HG03025 (cell line): ENCODE data around the gene LDB2.

Experiments
- ATAC-seq: cut with Tn5 transposase; IDR thresholded peaks from one replicate; pipeline ENCODE4 v1.9.1; 2021; ENCODE audit warnings: mild to moderate bottlenecking, moderate library complexity; ENCODE audit not compliant: unreplicated experiment, low FRiP score

LDB2 gene

DNA sequence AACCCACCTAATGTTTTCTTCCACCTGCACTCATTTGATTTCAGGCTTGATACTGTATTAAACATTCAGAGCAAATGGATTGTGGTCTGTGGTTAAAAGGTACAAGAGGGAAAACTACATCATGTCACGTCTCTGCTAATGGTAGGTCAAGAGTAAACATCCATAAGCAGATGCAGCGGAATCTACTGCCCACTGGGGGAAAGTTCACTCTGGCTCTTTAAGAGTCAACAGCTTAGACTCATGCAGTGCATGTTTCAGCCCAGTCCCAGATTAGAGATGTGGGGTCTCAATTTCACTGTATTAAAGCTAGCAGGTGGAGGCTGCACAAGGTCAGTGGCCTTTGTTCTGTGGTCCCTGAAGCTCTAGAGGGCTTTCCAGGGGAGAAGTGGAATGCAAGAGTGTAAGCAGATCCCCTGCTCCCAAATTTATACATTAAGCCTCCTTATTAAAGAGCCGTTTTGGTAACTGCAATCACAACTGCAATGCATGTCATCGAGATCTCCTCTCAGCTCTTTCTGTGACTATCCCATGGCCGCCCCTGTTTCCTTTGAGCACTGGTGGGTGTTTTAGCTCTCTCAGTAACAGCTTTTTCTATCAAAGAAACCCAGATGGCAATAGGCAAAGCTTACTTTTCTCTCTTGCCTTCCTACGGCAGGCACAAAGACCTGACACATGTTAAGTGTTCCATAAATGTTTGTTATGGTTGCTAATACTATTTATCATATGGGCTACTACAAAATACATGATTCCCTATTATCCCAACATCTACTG lies 53.4 kb downstream of the LDB2 start:
- no peak for ATAC-seq

DNA sequence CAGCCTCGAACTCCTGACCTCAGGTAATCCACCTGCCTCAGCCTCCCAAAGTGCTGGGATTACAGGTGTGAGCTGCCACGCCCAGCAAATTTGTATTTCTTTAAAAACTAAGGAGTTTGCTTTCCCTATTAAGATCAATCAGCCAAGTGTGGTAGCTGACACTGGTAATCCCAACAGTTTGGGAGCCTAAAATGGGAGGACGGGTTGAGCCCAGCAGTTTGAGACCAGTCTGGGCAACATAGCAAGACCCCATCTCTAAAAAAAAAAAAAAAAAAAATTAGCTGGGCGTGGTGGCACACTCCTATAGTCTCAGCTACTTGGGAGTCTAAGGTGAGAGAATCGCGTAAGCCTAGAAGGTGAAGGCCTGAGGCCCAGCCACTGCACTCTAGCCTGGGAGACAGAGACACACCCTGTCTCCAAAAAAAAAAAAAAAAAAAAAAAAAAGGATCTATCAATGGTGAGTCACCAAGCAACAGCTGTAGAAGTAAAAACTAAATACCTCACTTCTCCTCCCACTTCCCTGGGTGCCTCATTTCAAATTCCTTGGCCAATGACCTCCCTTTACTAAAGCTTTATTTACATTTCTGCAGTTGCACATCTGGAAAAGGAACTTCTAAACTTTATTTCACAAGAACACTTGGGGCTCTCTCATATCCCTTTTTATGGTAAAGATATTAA lies 54.5 kb downstream of the LDB2 start:
- ATAC-seq: no peak

DNA sequence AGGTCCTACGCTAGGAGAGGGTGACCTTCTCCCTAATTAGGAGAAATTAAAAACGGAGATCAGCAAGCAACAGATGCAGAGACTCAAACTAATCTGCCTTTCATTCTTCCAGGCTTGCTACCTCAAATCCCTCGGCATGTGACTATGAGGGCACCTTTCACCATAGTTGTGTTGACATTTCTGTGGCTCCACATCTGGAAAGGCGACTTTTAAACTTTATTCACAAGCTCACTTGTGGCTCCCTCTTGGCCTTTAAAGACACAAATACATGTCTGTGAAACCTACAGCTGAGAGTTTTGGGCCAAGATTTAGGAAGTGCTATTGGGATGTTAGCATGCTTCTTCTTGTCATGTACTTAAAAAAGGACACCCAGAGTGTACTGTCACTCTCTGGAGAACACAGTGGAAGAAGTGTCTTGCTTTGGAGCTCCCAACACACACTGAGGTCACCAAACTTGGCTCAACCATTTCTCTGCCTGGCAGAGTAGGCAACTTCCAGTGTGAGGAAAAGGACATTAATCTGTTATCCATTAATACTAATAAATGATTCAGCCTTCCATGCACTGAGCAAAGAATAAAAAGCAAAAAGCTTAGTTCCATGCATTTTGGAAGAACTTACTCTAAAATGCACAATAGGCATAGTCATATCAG lies 60.1 kb downstream of the LDB2 start:
- no peak for ATAC-seq

DNA sequence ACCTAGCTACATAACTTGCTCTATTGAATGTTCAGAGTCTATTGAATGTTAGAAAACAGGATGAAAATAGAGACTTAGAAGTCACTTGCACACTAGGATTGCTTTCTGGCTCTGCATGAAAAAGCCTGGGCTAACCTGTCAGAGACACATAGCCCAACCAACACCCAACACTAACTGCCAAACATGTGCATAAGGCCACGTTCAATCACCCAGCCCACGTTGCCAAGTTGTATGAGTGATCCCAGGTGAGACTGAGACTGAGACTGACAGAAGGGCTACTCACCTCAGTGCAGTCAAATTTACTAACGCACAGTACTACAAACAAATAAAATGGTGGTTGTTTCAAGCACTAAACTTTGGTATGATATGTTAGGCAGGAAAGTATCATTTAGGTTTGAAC lies 61.0 kb downstream of the LDB2 start:
- ATAC-seq: no peak

DNA sequence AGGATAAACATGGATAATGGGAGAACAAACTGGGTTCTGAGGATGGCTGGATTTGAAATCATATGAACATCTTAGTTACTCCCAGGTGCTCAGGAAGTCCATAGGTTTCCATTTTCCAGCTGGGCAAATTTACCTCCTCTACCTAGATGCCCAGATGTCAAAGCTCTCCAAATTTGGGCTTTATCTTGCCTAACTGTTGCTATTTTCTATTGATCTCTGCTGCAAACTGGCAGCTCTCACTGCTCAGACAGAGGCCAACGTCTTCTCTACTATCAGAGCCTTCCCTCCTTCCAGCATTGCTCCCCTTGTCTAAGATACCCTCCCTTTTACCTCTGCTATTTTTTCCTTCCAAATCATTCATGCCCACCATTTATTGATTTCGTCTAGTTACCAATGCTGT lies 62.1 kb downstream of the LDB2 start:
- ATAC-seq: no peak

DNA sequence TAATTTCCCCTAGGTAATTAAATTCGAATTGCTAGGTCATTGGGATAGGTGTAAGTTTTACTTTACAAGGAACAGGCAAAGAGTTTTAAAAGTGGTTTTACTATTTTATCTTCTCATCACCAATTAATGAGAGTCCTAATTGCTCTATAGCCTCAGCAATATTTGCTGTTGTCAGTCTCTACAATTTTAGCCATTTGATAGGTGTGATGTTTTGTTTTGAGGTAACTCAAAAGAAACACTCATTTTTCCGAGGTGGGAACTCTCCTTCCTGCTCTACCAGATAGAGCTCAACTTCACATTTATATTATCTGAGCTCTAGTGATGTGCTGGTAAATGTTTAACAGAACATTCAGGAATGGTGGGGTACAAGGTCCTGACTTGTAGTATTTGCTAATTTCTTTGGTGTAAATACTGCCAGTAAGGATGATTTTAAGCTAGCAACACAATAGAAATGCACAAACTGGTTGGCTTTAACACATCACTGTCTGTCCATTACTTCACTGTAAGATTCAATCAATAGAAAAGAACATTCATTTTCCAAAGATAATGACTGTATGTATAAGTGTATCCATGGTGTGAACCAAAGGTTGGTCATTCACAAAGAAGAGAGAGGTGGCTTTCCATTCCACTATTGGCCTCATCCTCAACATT lies 62.7 kb downstream of the LDB2 start:
- no peak for ATAC-seq

DNA sequence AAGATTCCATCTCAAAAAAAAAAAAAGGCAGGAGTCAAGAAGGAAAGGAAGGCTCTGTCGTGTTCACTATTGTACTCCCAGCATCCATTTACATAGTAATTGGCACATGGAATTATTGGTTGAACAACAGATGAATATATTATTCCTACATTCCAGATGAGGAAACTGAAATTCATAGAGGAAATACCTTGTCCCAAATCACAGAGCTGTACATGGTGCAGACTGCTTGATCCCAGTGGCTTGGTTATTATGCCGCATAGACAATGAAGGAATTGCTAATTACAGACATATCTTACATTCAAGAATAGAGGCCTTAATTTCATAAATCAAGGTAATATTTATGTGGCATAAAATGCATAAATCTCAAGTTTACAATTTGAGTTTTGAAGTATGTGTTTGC lies 63.6 kb downstream of the LDB2 start:
- ATAC-seq: no peak

DNA sequence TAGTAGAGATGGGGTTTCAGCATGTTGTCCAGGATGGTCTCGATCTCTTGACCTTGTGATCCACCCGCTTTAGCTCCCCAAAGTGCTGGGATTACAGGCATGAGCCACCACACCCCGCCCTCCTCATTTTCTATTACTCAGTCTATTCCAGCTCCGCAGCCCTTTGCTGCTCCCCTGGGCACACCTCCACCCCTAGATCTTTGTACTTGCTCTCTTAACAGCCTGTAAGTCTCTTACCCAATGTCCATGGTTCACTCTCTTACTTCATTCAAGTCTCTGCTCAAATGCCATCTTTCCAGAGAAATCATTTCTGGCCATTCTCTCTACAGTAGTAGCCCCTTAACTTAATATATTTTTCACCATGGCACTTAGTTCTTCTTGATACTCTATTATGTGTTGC lies 64.7 kb downstream of the LDB2 start:
- no peak for ATAC-seq

DNA sequence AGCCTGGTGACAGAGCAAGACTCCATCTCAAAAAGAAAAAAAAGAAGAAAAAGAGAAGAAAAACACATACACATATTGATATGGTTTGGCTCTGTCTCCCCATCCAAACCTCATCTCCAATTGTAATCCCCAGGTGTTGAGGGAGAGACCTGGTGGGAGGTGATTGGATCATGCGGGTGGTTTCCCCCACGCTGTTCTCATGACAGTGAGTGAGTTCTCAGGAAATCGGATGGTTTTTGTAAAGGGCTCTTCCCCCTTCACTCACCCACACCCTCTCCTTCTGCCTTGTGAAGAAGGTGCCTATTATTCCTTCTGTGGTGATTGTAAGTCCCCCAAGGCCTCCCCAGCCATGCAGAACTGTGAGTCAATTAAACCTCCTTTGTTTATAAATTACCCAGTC lies 68.4 kb downstream of the LDB2 start:
- no peak for ATAC-seq

DNA sequence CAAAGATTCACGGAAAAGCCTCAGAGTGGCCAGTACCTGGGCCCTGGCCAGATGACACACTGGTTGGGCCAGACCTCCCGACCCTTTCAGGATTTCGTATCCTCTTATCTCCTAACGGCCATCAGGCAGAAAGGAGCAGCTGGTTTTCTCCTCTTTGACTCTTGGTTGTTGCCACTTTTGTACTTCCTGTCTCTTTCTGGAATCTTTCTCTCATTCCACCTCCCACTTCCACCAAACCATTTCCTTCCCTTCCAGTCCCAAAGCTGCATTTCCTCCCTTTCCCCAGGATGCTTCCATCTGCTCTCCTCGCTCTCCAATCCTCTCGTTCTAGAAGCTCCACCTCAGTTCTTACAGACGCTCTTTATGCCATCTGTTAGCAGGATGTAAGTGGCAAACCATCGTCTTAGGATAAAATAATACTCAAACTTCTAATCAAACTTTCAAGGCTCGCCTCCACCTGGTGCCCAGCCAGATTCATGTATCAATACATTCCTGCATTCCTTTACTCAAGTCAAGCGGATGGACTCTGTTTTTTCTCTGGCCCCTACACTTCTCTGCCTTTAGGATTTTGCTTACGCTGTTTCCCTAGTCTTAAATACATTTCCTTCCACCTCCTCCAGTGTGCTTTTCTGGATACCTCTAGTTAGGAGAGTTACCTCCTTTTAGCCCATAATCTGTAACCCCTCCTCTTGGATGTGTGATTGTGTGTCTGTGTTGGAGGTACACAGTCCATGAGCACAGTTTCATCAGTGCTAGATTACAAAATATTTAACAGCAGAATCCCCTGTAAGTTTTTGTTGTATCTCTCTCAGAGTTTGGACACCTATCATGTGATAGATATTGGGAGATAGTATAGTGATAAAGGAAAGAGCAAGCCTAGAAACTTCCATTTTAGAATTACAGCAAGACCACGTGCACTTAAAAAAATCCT lies 70.4 kb downstream of the LDB2 start:
- no peak for ATAC-seq

DNA sequence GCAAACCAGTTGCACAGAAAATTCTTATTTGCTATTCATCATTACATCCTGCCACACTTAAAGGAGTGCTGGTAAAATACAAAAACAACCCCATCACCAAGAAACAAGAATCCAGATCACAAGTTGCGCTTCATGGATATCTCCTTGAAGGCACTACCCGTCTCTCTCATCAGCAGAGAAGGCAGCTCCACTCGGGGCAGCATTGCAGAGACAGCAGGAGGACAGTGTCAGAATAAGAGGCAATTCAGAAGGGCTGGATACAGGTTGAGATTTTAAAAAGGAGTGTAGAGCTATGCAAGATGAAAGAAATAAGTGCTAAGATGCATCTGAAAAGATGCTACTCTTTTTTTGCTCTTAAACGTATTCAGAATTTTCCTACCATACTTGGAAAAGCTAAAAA lies 71.4 kb downstream of the LDB2 start:
- ATAC-seq: no peak

DNA sequence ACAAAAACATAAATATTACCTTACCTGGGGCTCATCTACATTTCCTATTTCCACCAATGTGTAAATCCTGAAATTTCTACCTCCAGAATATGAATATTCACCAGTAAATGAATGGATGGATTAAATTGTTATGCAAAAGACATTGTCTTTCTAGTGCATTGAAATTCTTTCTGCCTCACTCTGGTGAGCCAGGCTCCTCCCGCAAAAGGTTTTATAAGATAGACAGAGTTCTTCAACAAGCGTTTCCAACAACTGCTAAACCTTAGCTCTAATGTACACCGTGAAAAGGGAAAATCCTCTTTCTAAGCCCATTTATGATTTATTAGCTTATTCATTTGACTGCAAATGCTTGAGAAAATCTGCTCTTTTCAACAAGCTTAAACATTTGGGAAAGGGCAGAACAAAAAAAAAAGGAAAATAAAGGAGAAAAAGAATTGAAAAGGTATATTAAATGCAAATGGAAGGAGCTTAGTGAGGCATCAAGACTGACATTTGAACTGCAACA lies 72.0 kb downstream of the LDB2 start:
- no peak for ATAC-seq

DNA sequence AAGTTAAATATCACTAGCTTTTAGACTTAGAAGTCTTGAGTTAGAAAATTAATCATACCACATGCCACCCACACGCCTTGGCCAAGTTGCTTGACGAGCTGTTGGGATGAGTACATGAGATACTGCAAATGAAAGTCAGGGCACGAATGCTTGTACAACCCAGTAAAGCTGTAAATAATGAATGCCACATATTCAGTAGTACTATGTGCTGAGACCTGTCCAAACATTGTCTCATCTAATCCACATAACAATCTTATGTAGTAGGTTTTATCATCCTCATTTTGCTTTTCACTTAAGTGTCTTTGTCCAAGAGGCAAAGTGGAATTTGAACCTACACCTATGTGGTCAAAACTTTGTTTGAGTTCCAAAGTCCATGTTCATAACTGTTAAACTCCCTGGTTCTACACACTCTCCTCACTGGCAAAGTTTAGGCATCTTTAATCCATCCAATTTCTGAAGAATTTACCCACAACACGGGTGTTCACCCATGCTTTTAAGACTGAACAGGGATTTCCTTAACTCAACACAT lies 74.1 kb downstream of the LDB2 start:
- no peak for ATAC-seq

DNA sequence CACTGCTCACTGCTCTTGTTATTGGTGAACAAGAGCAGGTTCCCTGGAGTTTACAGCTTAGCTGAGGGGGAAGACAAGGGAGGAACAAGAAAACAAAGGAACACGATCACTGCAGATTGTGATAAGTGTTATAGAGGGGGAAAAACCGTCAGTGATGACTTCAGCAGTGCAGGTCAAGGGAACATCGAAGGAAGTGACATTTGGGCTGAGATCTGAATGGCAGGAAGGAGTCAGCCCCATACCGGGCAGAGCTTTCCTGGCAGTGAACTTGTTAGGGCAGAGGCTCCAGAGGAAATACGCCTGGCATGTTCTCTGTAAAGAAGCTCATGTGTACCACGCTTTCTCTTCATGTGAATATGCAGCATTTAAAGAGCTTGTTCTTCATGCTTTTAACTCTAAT lies 78.1 kb downstream of the LDB2 start:
- no peak for ATAC-seq

DNA sequence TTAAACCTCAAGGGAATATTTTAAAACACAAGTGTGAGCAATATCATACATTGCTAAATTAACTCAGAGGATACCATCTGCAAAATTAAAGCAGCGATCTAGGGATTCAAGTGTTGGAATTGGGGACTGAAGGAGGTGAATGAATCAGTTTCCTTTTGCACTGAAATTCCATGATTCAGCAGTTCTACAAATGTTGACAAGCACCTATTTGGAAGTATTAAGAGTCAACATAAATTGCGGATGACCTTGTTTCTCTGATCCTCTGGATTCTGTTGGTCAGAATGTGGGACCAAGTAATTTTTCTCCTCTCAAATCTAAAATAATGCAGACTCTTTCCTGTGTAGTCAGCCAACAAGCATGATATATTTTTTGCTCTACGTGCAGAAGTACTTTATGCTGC lies 78.8 kb downstream of the LDB2 start:
- ATAC-seq: no peak

DNA sequence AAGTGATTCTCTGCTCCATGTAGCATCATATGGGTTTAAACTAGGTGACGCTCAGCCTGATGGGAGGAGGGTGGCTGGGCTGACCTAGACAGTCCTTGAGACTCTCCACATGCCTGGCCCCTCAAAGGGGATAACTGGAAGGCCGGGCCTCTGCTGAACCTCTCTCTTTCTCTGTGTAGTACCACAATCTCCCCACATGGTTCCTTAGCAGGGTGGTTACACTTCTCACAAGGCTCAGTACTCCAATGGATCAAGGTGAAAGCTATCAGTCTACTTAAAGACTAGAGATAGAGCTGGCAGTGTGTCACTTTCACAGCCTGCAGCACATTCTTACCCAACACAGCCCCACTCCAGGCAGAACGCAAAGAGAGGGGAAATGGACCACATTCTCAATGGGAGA lies 80.4 kb downstream of the LDB2 start:
- ATAC-seq: no peak

DNA sequence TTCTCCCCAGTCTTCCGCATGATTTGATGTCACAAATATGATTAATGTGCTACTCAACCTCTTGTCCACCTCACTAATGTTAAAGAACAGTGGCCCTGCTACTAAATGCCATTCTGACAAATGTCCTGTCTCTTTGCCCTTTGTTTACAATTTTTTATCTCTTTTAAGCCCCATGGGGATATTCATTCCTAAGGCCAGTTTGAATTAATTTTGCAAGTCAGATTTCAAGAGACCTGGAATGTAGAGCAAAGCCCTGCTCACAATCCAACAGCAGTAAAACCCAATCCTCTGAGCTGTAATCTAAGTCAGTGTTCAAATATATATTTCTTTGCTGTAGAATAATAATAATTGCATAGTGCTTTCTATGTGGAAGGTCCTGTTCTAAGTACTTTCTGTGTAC lies 81.2 kb downstream of the LDB2 start:
- ATAC-seq: no peak

DNA sequence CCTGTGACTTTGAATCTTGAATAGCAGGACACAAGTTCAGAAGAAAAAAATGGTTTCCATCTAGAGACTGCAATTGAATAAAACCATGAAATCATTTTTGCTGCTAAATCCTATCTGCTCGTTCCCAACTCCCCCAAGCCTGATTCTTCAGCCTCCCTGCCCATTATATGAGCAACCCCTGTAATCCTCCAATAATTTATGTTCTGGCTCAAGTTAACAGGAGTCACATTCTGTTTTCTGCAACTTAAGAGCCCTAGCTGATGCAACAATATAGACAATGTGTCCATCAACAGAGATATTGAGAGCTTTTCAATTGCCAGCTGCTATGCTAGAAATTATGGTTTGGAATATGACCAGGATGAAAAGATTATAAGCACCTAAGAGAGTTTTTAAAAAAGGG lies 84.1 kb downstream of the LDB2 start:
- ATAC-seq: no peak

DNA sequence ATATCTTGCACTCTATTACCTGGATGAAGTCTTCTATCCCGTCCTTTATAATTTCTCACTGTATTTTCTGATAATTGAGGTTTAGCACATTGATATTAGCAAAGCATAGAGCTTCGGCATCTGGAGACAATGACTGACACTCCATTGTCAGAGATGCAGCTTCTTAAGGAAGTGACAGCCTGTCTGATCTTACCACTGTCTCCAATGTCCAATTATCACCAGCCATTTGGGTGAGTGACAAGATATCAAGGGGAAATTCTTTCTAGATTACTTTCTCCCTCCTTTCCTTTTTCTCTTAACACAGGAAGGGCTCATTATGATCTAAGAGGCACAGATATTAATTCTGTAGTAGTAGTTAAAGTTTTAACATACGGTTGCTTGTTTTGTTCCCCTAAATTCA lies 86.4 kb downstream of the LDB2 start:
- no peak for ATAC-seq

DNA sequence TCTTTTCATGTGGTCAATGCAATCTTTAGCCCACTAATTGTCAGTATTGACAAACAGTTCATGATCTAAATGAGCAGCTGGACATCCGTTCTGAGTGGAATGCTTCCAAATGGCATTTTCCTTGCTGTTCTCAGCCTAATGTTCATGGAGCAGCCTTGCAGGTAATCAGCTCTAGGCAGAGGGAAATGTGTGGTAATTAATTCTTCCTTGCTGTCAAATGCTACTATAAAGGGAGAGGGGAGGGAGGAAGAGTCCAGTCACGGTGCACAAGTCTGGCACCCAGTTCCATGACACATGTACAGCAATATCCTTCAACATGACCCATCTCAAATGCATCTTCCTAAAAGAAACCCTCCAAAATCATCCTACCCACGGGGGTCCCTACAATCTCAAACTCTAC lies 88.5 kb downstream of the LDB2 start:
- no peak for ATAC-seq
